Panc1 (cell line): ENCODE results near the gene TMEM203.

Source experiments
- TF ChIP-seq, protein P1 (sequence below), 2 experiments: IDR thresholded peaks; 2 replicates each; pipeline ENCODE4 v1.6.1; 2011 to 2012; ENCODE audit warnings: low read depth in 2 of 2, control low read depth in 1 of 2, low read length in 1 of 2, mild to moderate bottlenecking in 1 of 2, moderate library complexity in 1 of 2; ENCODE audit not compliant: insufficient read depth in 1 of 2
- TF ChIP-seq, protein P2 (sequence below): fragments of 450-650 bp; IDR thresholded peaks from 2 replicates; pipeline ENCODE4 v1.5.1; 2017; ENCODE audit warnings: mild to moderate bottlenecking

DNA sequence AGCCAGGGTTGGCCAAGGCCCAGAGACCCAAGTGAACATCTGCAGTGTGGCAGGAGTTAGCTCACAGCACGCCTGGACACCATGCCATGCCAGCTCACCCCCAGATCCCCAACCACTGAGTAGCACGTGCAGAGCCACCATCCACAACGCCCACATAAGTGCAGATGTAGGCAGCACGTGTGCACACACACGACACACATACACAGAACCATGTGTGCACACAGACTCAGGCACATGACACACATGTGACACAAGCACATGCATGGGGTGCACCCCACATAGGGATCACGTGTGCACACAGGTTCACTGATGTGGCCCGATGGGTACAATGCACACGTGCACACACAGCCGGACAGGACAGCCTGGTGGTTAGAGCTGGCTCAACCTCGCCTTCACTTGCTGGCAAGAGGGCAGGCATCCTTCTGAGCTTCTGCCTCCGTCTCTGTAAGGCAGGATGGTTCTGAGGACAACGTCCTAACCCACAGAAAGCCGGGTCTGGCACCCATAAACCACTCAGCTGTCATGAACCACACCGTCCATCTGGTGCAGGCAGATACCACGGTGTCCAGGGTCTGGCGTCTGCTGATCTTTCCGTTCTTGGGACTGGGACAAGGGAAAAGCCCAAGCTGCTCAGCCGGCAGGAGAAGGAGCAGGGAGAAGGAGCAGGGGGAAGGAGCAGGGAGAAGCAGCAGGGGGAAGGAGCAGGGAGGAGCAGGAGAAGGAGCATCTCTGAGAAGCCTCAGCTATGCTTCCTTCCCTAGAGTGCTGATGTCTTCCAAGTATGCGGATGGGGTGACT is 47.6 kb downstream of the TMEM203 start:
- TF ChIP-seq, protein P1, sequence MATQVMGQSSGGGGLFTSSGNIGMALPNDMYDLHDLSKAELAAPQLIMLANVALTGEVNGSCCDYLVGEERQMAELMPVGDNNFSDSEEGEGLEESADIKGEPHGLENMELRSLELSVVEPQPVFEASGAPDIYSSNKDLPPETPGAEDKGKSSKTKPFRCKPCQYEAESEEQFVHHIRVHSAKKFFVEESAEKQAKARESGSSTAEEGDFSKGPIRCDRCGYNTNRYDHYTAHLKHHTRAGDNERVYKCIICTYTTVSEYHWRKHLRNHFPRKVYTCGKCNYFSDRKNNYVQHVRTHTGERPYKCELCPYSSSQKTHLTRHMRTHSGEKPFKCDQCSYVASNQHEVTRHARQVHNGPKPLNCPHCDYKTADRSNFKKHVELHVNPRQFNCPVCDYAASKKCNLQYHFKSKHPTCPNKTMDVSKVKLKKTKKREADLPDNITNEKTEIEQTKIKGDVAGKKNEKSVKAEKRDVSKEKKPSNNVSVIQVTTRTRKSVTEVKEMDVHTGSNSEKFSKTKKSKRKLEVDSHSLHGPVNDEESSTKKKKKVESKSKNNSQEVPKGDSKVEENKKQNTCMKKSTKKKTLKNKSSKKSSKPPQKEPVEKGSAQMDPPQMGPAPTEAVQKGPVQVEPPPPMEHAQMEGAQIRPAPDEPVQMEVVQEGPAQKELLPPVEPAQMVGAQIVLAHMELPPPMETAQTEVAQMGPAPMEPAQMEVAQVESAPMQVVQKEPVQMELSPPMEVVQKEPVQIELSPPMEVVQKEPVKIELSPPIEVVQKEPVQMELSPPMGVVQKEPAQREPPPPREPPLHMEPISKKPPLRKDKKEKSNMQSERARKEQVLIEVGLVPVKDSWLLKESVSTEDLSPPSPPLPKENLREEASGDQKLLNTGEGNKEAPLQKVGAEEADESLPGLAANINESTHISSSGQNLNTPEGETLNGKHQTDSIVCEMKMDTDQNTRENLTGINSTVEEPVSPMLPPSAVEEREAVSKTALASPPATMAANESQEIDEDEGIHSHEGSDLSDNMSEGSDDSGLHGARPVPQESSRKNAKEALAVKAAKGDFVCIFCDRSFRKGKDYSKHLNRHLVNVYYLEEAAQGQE (IDR thresholded peaks at IDR 0.05; ENCODE audit: insufficient read depth in 1 of 2, low read depth in 2 of 2, low read length in 1 of 2) = no peak
- TF ChIP-seq, protein P2, sequence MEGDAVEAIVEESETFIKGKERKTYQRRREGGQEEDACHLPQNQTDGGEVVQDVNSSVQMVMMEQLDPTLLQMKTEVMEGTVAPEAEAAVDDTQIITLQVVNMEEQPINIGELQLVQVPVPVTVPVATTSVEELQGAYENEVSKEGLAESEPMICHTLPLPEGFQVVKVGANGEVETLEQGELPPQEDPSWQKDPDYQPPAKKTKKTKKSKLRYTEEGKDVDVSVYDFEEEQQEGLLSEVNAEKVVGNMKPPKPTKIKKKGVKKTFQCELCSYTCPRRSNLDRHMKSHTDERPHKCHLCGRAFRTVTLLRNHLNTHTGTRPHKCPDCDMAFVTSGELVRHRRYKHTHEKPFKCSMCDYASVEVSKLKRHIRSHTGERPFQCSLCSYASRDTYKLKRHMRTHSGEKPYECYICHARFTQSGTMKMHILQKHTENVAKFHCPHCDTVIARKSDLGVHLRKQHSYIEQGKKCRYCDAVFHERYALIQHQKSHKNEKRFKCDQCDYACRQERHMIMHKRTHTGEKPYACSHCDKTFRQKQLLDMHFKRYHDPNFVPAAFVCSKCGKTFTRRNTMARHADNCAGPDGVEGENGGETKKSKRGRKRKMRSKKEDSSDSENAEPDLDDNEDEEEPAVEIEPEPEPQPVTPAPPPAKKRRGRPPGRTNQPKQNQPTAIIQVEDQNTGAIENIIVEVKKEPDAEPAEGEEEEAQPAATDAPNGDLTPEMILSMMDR = no peak
